GM12892 (cell line): ENCODE data around the gene DNAJC22.

Source experiments
- DNase-seq: peaks from one replicate; pipeline ENCODE4 v3.0.0; 2011; ENCODE audit not compliant: insufficient read length
- FAIRE-seq: peaks from 2 replicates; lab custom pipeline; 2011; peaks lifted over from hg19 to GRCh38; lab: Jason Lieb, UNC
- POLR2A ChIP-seq: IDR thresholded peaks from 2 replicates; pipeline ENCODE4 v1.6.1; 2011; ENCODE audit warnings: low read depth, low read length, control low read depth
- POLR2AphosphoS5 ChIP-seq: IDR thresholded peaks from 2 replicates; pipeline ENCODE4 v1.6.1; 2011; ENCODE audit warnings: low read depth, low read length, control low read depth
- TAF1 ChIP-seq: IDR thresholded peaks from 2 replicates; pipeline ENCODE4 v1.6.1; 2011; ENCODE audit warnings: low read depth, mild to moderate bottlenecking, control low read depth, low read length, borderline replicate concordance

Gene DNAJC22

DNA sequence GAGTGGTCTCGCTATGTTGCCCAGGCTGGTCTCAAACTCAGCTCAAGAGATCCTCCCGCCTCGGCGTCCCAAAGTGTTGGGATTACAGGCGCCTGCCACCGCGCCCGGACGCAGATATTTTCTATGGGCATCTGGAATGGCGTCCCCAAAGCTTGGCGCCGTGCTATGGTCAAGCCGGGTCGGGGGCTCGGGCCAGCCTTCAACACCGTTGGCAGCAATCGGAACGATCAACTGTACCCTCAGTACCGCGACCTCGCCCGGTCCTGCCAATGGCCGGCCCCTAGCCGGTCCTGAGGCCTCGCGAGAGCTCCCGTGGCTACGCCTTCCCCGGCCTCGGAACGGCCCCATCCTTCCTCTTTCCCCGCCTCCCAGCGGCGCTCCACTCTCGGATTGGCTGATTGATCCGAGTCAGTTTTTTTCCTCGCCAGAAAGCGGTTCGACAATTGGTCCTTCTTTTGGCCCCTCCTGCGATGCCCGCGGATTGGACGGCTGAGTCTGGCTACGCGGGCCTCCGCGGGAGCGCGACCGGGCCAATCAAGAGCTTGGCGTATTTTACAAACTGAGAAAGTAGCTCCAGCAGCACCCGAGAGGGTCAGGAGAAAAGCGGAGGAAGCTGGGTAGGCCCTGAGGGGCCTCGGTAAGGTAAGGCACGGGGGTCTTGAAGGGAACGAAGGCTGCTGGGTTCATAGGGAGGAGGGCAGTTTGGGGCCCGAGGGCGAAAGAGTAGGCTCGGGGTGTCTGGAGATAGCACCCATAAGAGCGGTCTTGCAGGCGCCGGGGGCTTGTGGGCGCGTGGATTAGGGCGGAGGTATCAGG, 23.8 kb upstream of the DNAJC22 start, which contains the start of gene TROAP:
Gene TROAP, plus strand, starts transcription at position 548 of the 816 bp plus-strand sequence. CDS start 354 bp downstream, outside the sequence.
- TF ChIP-seq TAF1: 0 out of 2 replicates have a peak, but pooled peaks have one; percentile 49
- peak; percentile 81; the same call in 1 of the 2 replicates for TF ChIP-seq POLR2A
- TF ChIP-seq POLR2AphosphoS5: peak; percentile 79
- FAIRE-seq: peak; percentile 97
- DNase-seq: peak; percentile 98

DNA sequence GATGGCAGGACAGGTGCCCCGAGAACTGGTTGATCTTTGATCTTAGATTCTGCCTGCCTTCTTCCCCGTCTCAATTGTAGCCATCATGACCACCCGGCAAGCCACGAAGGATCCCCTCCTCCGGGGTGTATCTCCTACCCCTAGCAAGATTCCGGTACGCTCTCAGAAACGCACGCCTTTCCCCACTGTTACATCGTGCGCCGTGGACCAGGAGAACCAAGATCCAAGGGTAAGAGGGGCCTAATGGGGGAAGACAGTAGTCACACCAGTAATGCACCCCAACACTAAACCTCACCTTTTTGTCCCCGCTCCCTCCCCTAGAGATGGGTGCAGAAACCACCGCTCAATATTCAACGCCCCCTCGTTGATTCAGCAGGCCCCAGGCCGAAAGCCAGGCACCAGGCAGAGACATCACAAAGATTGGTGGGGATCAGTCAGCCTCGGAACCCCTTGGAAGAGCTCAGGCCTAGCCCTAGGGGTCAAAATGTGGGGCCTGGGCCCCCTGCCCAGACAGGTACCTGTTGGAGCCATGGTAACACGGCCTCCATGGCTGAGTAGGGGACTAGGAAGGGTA, 23.1 kb upstream of the DNAJC22 start:
- no peak for TF ChIP-seq POLR2A
- TF ChIP-seq POLR2AphosphoS5: no peak
- no peak for TF ChIP-seq TAF1
- DNase-seq: no peak
- no peak for FAIRE-seq

DNA sequence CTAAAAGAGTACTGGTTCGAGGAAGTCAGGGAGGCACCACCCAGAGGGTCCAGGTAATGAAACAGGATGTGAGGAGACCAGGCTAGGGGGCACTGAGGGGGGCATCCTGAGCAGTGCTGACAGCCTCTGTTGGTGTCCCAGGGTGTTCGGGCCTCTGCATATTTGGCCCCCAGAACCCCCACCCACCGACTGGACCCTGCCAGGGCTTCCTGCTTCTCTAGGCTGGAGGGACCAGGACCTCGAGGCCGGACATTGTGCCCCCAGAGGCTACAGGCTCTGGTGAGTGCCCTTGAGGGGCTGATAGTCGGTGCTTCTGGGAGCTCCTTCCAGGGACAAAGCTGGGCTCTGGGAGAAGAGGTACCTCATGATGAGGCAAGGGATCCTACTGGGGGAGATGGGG, 21.1 kb upstream of the DNAJC22 start:
- FAIRE-seq (no peak), DNase-seq (no peak)
- no peak for TF ChIP-seq POLR2A
- no peak for TF ChIP-seq POLR2AphosphoS5
- no peak for TF ChIP-seq TAF1

DNA sequence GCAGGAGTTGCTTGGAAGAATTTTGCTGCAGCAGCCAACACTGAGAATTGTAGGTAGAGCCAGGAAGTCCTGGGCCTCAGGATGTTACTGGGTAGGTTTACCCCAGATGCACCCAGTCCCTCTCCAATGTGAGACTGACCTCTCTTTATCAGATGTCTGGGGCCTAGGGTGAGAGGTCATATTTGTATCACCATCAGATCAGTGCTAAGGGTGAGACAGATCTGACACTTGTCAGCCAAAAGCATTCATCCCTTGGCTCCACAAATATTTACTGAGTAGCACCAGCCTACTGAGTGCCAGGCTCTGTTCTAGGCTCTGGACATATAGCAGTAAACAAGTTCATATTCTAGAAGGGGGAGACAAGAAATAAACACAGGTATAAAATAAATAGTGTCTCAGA, 19.3 kb upstream of the DNAJC22 start:
- TF ChIP-seq POLR2AphosphoS5: no peak
- no peak for TF ChIP-seq POLR2A
- TF ChIP-seq TAF1: no peak
- no peak for FAIRE-seq
- DNase-seq: no peak

DNA sequence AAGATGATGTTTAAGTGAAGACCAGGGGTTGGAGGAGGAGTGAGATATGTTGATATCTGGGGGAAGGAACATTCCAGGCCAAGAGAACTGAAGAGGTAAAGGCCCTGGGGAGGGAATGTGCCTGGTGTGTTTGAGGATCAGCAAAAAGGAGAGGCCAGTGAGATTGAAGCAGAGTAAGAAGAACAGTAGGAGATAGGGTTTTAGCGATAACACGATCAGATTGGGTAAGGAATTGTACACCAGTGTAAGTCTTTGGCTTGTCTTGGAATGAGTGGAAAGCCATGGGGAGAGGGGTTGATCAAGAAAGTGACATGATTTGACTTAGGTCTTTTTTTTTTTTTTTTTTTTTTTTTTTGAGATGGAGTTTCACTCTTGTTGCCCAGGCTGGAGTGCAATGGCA, 18.8 kb upstream of the DNAJC22 start:
- DNase-seq (no peak), FAIRE-seq (no peak)
- TF ChIP-seq TAF1 (no peak), POLR2A (no peak), POLR2AphosphoS5 (no peak)

DNA sequence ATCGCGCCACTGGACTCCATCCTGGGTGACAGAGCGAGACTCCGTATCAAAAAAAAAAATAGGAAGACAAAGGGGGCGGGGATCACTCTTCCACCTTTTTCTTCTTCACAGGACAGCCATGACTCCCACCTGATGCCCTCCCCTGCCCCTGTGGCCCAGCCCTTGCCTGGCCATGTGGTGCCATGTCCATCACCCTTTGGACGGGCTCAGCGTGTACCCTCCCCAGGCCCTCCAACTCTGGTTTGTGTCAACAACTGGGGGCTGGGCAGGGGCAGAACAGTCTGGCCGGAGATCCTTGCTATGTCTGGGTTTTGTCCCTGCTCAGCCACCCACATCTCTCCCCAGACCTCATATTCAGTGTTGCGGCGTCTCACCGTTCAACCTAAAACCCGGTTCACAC, 17.9 kb upstream of the DNAJC22 start:
- no peak for FAIRE-seq
- no peak for DNase-seq
- TF ChIP-seq POLR2A: no peak

DNA sequence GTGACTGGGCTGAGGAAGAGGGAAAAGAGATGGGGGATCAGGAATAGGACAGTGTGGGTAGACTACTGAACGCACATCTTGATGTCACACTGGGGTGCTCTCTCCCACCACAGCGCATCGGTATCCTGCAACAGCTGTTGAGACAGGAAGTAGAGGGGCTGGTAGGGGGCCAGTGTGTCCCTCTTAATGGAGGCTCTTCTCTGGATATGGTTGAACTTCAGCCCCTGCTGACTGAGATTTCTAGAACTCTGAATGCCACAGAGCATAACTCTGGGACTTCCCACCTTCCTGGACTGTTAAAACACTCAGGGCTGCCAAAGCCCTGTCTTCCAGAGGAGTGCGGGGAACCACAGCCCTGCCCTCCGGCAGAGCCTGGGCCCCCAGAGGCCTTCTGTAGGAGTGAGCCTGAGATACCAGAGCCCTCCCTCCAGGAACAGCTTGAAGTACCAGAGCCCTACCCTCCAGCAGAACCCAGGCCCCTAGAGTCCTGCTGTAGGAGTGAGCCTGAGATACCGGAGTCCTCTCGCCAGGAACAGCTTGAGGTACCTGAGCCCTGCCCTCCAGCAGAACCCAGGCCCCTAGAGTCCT, 16.6 kb upstream of the DNAJC22 start:
- FAIRE-seq (no peak), DNase-seq (no peak)
- TF ChIP-seq POLR2AphosphoS5 (no peak), POLR2A (no peak), TAF1 (no peak)

DNA sequence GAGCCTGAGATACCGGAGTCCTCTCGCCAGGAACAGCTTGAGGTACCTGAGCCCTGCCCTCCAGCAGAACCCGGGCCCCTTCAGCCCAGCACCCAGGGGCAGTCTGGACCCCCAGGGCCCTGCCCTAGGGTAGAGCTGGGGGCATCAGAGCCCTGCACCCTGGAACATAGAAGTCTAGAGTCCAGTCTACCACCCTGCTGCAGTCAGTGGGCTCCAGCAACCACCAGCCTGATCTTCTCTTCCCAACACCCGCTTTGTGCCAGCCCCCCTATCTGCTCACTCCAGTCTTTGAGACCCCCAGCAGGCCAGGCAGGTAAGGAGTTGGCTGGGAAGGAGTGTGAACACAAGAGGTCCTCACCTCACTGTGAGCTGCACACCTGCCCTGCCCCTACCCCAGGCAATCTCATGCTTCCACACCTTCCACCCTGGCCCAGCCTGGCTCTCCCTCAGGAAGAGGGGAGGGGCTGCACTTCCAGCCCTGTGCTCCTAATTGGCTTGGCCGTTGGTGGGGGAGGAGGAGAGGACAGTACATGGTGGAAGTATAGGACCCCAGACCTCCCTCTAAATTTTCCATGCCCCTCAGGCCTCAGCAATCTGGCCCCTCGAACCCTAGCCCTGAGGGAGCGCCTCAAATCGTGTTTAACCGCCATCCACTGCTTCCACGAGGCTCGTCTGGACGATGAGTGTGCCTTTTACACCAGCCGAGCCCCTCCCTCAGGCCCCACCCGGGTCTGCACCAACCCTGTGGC, 15.9 kb upstream of the DNAJC22 start:
- FAIRE-seq: no peak
- DNase-seq: no peak
- no peak for TF ChIP-seq POLR2A

DNA sequence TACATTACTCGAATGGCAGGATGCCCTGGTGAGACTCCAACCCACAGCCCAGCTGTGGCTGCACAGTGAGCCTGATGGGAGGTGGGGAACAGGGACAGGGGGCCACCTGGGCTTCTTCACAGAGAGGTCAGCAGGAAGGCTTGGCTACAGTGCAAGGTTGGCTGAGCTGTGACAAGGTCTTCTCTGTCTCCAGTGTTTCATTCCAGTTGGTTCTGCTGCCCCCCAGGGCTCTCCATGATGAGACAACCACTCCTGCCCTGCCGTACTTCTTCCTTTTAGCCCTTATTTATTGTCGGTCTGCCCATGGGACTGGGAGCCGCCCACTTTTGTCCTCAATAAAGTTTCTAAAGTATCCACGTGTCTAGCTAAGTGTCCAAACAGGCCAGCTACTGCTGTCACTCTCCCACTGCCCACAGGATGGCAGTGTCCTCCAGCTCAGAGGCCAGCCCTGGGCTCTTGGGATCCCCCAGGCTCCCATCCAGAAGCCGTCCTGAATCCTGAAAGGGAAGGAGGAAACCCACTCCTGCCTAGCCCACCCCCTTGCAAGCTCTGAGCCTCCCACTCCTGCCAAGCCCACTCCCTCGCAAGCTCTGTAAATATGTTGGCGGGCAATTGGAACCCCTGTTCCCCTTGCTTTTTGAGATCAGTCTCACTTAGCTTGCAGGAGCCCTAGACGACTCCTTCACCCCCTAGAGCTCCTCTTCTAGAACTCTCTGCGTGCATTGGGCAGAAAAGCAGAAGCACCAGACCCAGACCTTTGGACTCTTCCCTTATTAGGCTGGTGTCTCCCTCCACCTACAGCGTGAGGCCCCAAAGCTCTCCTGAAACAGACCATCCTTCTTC, 15.1 kb upstream of the DNAJC22 start:
- TF ChIP-seq POLR2A: no peak
- no peak for TF ChIP-seq POLR2AphosphoS5
- no peak for TF ChIP-seq TAF1
- no peak for DNase-seq
- FAIRE-seq: no peak

DNA sequence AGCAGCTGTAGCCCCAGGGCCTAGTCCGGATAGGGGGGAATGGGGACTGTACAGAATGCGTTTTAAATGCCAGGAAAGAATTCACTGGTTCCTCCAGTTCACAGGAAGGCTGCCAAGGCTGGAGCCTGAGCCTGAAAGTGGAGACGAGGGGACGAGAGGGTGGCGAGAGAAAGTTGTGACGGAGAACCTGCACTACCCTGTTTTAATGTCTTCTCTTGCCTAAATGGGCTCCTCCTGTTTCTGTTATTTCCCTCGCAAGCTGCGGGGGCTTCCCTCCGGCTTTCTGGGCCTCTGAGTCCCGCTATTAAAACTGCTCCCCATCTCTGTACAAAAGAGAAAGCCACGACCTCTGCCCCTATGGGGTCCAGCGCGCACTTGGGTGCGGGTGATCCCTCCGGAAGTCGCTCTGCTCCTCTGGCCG, 14.2 kb upstream of the DNAJC22 start:
- TF ChIP-seq POLR2A: no peak
- TF ChIP-seq TAF1: no peak
- no peak for DNase-seq
- FAIRE-seq: no peak
